Caco-2 (cell line): ENCODE measurements around the gene LRP5. TPM values are rescaled to one million over a fixed set of nuclear protein-coding genes. Genes with fewer than 3 reads are reported as not detected.

Experiments
- BruUV-seq: library from RNA; stranded (reverse); fragments of 400-500 nt; replicated peaks from 2 replicates; lab custom pipeline; 2021; lab: Mats Ljungman, UMichigan
- CTCF ChIA-PET: fragments of 300-600 bp; sonication (Branson Sonifier 250); formaldehyde crosslinking; loops from one replicate; lab custom pipeline; 2022; ENCODE audit warnings: antibody characterized with exemption; lab: Charles Lee
- POLR2A ChIA-PET: fragments of 300-600 bp; sonication (Branson Sonifier 250); formaldehyde crosslinking; loops from one replicate; lab custom pipeline; 2022; ENCODE audit warnings: antibody characterized with exemption; lab: Charles Lee
- DNase-seq, 2 experiments: peaks; one replicate each; pipeline versions ENCODE4 v3.0.0 to v3.0.0-alpha.2; 2020 to 2022
- H3K27me3 ChIP-seq: replicated peaks from 2 replicates; pipeline ENCODE4 v1.6.0; 2011; ENCODE audit warnings: low read length; ENCODE audit not compliant: control insufficient read depth, insufficient read depth
- H3K36me3 ChIP-seq: 2 replicates; pipeline ENCODE4 v1.5.1; 2011; ENCODE audit warnings: low read length; ENCODE audit not compliant: control insufficient read depth, insufficient read depth
- H3K4me1 ChIP-seq: fragments of 250-450 bp; sonication (Bioruptor Pico); 2 replicates; pipeline ENCODE4 v1.5.1; 2020; ENCODE audit warnings: mild to moderate bottlenecking
- H3K4me3 ChIP-seq: 2 replicates; pipeline ENCODE4 v1.5.1; 2011; ENCODE audit warnings: low read depth, mild to moderate bottlenecking, control low read depth, low read length
- H3K9me3 ChIP-seq: fragments of 250-450 bp; sonication (Bioruptor Pico); 2 replicates; pipeline ENCODE4 v1.5.1; 2020; ENCODE audit warnings: mild to moderate bottlenecking, moderate library complexity
- H3K27ac Mint-ChIP-seq: one replicate; pipeline ENCODE4 v1.8.0; 2022; ENCODE audit warnings: mixed read lengths; ENCODE audit not compliant: unreplicated experiment
- H3K27me3 Mint-ChIP-seq: one replicate; pipeline ENCODE4 v1.8.0; 2022; ENCODE audit warnings: mixed read lengths; ENCODE audit not compliant: insufficient read depth, unreplicated experiment
- H3K36me3 Mint-ChIP-seq: one replicate; pipeline ENCODE4 v1.8.0; 2022; ENCODE audit warnings: mild to moderate bottlenecking, mixed read lengths; ENCODE audit not compliant: insufficient read depth, unreplicated experiment
- H3K4me1 Mint-ChIP-seq: one replicate; pipeline ENCODE4 v1.8.0; 2022; ENCODE audit warnings: low read depth, mixed read lengths; ENCODE audit not compliant: unreplicated experiment
- H3K4me3 Mint-ChIP-seq: one replicate; pipeline ENCODE4 v1.8.0; 2022; ENCODE audit warnings: mild to moderate bottlenecking, moderate library complexity, mixed read lengths; ENCODE audit not compliant: unreplicated experiment
- H3K9me3 Mint-ChIP-seq: one replicate; pipeline ENCODE4 v1.8.0; 2022; ENCODE audit warnings: mixed read lengths; ENCODE audit not compliant: unreplicated experiment
- intact Hi-C: fragments of 100-400 bp; cut with micrococcal nuclease; formaldehyde crosslinking; loops from one replicate; pipeline ENCODE4 v1.10.0; 2022; ENCODE audit not compliant: unreplicated experiment
- total RNA-seq: library from RNA; stranded (reverse); gene quantifications from 2 replicates; pipeline ENCODE4 v1.2.3, GENCODE V29; 2022
- TF ChIP-seq, protein P1 (sequence below), 2 experiments: fragments of 200-600 bp in 1 of 2; IDR thresholded peaks; 1 replicate in 1 of 2; 2 replicates in 1 of 2; pipeline versions ENCODE4 v1.5.1 to v1.8.0; 2011 to 2022; ENCODE audit warnings: antibody characterized with exemption in 1 of 2, control low read depth in 1 of 2, inconsistent platforms in 1 of 2, low read depth in 1 of 2, low read length in 1 of 2, mild to moderate bottlenecking in 1 of 2, moderate library complexity in 1 of 2; ENCODE audit not compliant: insufficient read depth in 1 of 2, severe bottlenecking in 1 of 2, unreplicated experiment in 1 of 2

Gene LRP5
- total RNA-seq, 1 experiment from 2014 or later: 94.3 TPM

DNA sequence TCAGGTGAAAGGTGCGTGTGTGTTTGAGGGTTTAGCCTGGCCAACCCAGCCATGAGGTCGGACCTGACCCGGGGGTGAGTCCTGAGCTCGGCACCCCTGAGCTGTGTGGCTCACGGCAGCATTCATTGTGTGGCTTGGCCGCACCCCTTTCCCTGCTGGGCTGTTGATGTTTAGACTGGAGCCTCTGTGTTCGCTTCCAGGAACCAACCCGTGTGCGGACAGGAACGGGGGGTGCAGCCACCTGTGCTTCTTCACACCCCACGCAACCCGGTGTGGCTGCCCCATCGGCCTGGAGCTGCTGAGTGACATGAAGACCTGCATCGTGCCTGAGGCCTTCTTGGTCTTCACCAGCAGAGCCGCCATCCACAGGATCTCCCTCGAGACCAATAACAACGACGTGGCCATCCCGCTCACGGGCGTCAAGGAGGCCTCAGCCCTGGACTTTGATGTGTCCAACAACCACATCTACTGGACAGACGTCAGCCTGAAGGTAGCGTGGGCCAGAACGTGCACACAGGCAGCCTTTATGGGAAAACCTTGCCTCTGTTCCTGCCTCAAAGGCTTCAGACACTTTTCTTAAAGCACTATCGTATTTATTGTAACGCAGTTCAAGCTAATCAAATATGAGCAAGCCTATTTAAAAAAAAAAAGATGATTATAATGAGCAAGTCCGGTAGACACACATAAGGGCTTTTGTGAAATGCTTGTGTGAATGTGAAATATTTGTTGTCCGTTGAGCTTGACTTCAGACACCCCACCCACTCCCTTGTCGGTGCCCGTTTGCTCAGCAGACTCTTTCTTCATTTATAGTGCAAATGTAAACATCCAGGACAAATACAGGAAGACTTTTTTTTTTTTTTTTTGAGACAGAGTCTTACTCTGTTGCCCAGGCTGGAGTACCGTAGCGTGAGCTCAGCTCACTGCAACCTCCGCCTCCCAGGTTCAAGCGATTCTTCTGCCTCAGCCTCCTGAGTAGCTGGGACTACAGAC is 94.2 kb downstream of the LRP5 start:
- DNase-seq: peak; percentile 49 to 50
- Mint-ChIP-seq H3K4me3 (no peak overlapping the region), H3K27ac (peak overlapping the region; percentile 13), H3K9me3 (no peaks in the 10 kb centered on the region), H3K36me3 (peaks cover 92% of the 10 kb centered on the region), H3K4me1 (peaks cover 6% of the 10 kb centered on the region), H3K27me3 (no peaks in the 10 kb centered on the region)
- TF ChIP-seq, protein P1, sequence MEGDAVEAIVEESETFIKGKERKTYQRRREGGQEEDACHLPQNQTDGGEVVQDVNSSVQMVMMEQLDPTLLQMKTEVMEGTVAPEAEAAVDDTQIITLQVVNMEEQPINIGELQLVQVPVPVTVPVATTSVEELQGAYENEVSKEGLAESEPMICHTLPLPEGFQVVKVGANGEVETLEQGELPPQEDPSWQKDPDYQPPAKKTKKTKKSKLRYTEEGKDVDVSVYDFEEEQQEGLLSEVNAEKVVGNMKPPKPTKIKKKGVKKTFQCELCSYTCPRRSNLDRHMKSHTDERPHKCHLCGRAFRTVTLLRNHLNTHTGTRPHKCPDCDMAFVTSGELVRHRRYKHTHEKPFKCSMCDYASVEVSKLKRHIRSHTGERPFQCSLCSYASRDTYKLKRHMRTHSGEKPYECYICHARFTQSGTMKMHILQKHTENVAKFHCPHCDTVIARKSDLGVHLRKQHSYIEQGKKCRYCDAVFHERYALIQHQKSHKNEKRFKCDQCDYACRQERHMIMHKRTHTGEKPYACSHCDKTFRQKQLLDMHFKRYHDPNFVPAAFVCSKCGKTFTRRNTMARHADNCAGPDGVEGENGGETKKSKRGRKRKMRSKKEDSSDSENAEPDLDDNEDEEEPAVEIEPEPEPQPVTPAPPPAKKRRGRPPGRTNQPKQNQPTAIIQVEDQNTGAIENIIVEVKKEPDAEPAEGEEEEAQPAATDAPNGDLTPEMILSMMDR (IDR thresholded peaks at IDR 0.05; ENCODE audit: insufficient read depth in 1 of 2, low read depth in 1 of 2, low read length in 1 of 2, severe bottlenecking in 1 of 2, unreplicated experiment in 1 of 2): no peak
- Histone ChIP-seq H3K27me3 (no peaks in the 10 kb centered on the region), H3K4me3 (no peak overlapping the region), H3K36me3 (peaks cover 27% of the 10 kb centered on the region), H3K4me1 (peaks cover 9% of the 10 kb centered on the region; the same call in 1 of the 2 replicates), H3K9me3 (no peaks in the 10 kb centered on the region)
- intact Hi-C loops: no loop called here
- BruUV-seq: no TSS peak
- POLR2A ChIA-PET: no interaction called here
- CTCF ChIA-PET: no interaction called here

DNA sequence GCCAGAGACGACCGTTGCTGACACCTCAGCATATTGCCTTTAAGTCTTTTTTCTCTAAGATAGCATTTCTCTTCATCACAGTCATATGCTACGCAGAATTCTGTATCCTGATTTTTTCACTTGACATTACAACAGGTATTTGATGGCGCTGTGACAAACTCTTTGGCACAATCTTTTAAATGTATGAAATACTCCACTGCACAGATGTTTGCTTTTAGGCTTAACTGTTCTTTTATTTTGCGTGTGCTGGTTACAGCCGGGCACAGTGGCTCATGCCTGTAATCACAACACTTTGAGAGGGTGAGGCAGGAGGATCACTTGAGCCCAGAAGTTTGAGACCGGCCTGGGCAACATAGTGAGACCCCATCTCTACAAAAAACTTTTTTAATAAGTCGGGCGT is 96.1 kb downstream of the LRP5 start:
- no peaks in the 10 kb centered on the region for H3K9me3 ChIP-seq
- BruUV-seq: no TSS peak
- no peaks in the 10 kb centered on the region for H3K27me3 Mint-ChIP-seq
- TF ChIP-seq, protein P1 (IDR thresholded peaks at IDR 0.05; ENCODE audit: insufficient read depth in 1 of 2, low read depth in 1 of 2, low read length in 1 of 2, severe bottlenecking in 1 of 2, unreplicated experiment in 1 of 2): no peak
- H3K27ac Mint-ChIP-seq: no peak overlapping the region
- ChIA-PET CTCF (no interaction called here), POLR2A (no interaction called here)
- H3K9me3 Mint-ChIP-seq: no peaks in the 10 kb centered on the region
- no peaks in the 10 kb centered on the region for H3K27me3 ChIP-seq
- peaks cover 27% of the 10 kb centered on the region for H3K36me3 ChIP-seq
- intact Hi-C loops: no loop called here
- peaks cover 6% of the 10 kb centered on the region for H3K4me1 Mint-ChIP-seq
- peaks cover 94% of the 10 kb centered on the region for H3K36me3 Mint-ChIP-seq
- no peak for DNase-seq
- H3K4me3 Mint-ChIP-seq: no peak overlapping the region
- peaks cover 9% of the 10 kb centered on the region; the same call in 1 of the 2 replicates for H3K4me1 ChIP-seq
- no peak overlapping the region for H3K4me3 ChIP-seq

DNA sequence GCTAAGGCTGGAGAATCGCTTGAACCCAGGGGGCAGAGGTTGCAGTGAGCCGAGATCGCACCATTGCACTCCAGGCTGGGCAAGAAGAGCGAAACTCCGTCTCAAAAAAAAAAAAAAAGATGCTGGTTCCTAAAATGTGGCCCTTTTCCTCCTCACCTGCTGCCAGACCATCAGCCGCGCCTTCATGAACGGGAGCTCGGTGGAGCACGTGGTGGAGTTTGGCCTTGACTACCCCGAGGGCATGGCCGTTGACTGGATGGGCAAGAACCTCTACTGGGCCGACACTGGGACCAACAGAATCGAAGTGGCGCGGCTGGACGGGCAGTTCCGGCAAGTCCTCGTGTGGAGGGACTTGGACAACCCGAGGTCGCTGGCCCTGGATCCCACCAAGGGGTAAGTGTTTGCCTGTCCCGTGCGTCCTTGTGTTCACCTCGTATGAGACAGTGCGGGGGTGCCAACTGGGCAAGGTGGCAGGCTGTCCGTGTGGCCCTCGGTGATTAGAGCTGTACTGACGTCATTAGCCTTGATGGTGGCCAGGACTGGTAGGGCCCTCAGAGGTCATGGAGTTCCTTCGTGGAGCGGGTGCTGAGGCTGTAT is 97.5 kb downstream of the LRP5 start:
- CTCF ChIA-PET: no interaction called here
- no peak overlapping the region for H3K27ac Mint-ChIP-seq
- intact Hi-C loops: no loop called here

More for the DNA sequence above, 97.5 kb downstream of the LRP5 start:
- TF ChIP-seq, protein P1 (IDR thresholded peaks at IDR 0.05; ENCODE audit: insufficient read depth in 1 of 2, low read depth in 1 of 2, low read length in 1 of 2, severe bottlenecking in 1 of 2, unreplicated experiment in 1 of 2): no peak
- POLR2A ChIA-PET: no interaction called here
- Mint-ChIP-seq H3K4me3 (no peak overlapping the region), H3K4me1 (peaks cover 6% of the 10 kb centered on the region), H3K27me3 (no peaks in the 10 kb centered on the region), H3K9me3 (no peaks in the 10 kb centered on the region), H3K36me3 (peaks cover 91% of the 10 kb centered on the region)
- Histone ChIP-seq H3K36me3 (peaks cover 23% of the 10 kb centered on the region), H3K4me3 (no peak overlapping the region), H3K4me1 (peaks cover 9% of the 10 kb centered on the region; the same call in 1 of the 2 replicates), H3K9me3 (no peaks in the 10 kb centered on the region), H3K27me3 (no peaks in the 10 kb centered on the region)
- DNase-seq: no peak
- BruUV-seq: no TSS peak
